HG03066 (cell line): Measurements from ENCODE around the gene AGO4.
"Not testable (repeated sequence)": the region's sequence is repeated elsewhere in the genome, so short reads cannot be mapped to it uniquely, and the experiment has no call there.

ENCODE experiments used
- ATAC-seq: cut with Tn5 transposase; IDR thresholded peaks from one replicate; pipeline ENCODE4 v1.9.1; 2021; ENCODE audit warnings: low read depth; ENCODE audit not compliant: unreplicated experiment

AGO4 gene

GRCh38 chr1:35810096-35810881 lies 2.5 kb downstream of the AGO4 start:
- ATAC-seq = no peak

DNA sequence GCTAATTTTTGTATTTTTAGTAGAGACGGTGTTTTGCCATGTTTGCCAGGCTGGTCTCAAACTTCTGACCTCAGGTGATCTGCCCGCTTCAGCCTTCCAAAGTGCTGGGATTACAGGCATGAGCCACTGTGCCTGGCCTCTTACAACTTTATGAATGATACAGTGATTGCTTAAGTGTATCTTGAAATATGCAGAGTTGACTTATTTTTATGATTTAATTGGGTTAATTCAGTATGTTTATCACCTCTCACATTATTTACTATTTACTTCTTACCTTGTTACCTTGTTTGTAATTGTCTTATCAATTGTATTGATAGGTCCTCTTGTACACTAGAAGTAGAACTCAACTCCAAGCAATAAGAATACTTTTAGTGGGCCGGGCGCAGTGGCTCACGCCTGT lies 4.9 kb downstream of the AGO4 start:
- ATAC-seq = not testable (repeated sequence)

- ATAC-seq = no peak
Measured at GRCh38 chr1:35825255-35825654, 17.4 kb downstream of the AGO4 start.

GRCh38 chr1:35832276-35832905 lies 24.6 kb downstream of the AGO4 start:
- ATAC-seq = no peak

GRCh38 chr1:35833395-35833794 lies 25.6 kb downstream of the AGO4 start:
- ATAC-seq = no peak

- no peak for ATAC-seq
Measured at GRCh38 chr1:35834218-35834617, 26.4 kb downstream of the AGO4 start.

DNA sequence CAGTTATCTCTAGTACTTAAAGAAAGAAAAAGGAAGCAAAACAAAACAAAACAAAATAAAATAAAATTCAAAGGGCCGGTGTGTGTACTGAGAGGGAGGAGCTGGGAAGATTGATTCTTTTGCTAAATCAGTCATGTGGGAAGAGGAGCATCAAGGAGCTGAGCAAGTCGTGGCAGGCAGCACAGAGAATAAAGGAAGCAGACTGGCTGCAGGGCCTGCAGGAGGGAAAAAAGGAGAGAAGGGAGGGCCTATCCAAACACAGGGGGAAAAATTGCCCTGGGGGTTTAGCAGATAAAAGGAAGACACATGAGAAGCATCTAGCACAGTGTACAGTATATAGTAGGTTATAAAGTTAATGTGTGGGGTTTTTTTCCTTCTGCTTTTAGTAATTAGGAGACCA lies 27.6 kb downstream of the AGO4 start:
- ATAC-seq = no peak

DNA sequence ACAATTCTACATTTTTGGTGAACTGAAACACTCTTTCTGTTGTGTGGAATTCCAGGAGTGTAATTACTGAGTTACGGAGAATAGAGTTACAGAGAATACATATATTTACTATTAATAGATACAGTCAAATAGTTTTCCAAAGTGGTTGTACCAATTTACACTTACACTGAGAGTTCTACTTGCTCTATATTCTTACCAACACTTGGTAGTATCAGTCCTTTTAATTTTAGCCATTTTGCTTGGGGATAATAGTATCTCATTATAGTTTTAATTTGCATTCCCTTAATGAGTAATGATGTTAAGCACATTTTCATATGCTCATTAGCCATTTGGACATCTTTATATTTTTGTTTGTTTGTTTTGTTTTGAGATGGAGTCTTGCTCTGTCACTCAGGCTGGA lies 28.9 kb downstream of the AGO4 start:
- no peak for ATAC-seq

DNA sequence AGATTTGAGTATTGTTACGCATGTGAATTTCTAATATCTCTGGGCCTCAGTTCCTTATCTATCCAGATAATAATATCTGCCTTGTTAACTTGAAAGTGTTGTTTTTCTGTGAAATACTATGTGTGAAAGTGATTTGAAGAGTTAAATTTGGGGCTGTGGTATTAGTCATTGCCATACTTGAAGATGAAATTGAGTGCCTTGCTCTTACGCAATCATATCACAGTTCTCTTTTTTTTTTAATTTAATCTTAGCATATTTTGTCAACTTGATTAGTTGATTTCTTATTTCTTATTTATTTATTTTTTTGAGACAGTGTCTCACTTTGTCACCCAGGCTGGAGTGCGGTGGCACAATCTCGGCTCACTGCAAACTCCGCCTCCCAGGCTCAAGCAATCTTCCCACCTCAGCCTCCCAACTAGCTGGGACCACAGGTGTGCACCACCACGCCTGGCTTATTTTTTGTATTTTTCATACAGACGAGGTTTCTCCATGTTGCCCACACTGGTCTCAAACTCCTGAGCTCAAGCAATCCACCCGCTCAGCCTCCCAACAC lies 31.0 kb downstream of the AGO4 start:
- no peak for ATAC-seq

DNA sequence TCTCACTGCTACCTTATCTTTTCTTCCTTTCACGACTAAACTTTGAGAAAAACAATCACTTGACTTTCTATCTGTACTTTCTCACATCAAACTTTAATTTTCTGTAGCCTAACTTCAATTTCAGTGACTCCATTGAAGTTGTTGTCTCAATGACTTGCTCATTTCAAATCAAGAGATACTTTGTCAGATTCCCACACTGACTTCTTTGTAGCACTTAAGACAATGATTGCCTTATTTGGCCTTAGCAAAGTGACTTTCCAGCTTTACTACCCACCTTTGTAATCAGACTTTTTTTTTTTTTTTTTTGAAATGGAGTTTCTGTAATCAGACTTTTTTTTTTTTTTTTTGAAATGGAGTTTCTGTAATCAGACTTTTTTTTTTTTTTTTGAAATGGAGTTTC lies 37.0 kb downstream of the AGO4 start:
- no peak for ATAC-seq

DNA sequence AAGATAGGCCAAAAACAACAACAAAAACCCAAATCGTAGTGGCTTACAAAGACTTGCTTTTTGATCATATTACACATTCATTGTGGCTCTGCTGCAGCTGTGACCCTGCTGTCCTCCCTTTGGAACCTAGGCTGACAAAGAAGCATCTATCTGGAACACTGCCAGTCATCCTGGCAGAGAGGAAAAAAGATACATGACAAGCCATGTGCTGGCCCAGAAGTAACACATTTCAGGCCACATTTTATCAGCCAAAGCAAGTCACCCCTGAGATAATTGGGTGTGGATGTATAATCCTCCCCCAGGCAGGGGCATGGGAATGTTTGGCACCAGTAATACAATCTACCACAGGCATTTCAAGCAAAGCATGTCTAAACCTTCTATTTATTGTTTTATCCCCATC lies 38.0 kb downstream of the AGO4 start:
- no peak for ATAC-seq

DNA sequence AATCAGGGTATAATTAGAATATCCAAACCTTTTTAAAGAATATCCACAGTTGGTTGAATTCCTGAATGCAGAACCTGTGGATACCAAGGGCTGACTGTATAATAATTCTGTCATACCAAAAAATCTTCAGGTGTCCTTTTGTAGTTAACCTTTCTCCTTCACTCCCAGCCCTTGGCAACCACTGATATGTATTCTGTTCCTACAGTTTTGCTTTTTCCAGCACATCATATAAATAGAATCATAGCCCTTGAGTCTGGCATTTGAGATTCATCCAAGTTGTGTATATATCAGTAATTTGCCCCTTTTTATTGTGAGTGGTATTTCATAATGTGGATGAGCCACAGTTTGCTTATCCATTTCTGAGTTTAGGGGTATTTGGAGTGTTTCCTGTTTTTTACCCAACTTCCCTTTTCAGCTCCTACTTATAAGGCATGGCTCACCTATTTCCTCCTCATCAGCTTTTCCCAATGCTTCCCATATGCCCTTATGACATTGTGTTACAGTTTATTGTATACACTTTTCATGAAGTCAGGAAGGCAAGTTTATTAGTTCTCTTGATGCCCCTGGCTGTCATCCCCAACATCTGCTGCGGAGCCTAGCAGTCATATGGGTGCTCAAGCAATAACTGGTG lies 40.2 kb downstream of the AGO4 start:
- no peak for ATAC-seq

GRCh38 chr1:35850051-35850450 lies 42.2 kb downstream of the AGO4 start:
- no peak for ATAC-seq

- ATAC-seq = no peak
Measured at GRCh38 chr1:35850716-35851115, 42.9 kb downstream of the AGO4 start.

DNA sequence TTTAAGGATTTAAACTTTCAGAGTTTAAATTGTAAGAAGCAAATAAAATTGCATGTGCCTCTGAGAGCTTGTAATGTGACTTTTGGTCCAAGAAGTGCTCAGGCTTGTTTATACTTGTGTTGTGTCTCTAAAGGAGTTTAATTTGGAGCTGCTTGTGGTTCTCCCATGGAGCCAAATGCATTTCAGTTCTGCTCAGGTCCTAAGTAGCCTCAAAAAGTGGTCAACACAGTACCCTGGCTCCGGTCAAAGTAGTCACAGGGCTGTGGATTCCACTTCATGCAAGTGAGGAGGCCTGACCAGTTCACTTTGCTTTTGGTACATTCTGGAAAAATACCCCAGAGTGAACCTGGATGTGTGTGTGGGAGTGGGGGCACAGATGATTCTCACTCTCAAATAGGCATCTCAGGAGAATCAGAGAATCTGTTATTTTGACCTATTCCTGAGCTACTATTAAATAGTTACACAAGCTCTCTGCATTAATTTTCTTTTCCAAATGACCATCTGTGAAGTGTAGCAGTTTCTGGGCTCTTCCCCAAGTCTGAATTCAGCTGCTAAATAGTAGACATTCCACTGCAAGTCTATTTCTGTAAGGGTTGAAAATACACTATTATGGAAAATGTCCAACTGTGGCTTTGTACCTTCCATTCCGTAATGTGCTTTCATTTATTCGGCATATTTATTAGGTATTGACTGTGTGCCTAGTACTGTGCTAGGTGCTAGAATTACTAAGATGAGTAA lies 43.5 kb downstream of the AGO4 start:
- no peak for ATAC-seq

GRCh38 chr1:35852241-35852640 lies 44.4 kb downstream of the AGO4 start:
- ATAC-seq = no peak

GRCh38 chr1:35854989-35855700 lies 47.3 kb downstream of the AGO4 start:
- no peak for ATAC-seq

GRCh38 chr1:35856964-35857363 lies 49.1 kb downstream of the AGO4 start:
- no peak for ATAC-seq

GRCh38 chr1:35857830-35858229 lies 50.0 kb downstream of the AGO4 start:
- ATAC-seq = no peak

DNA sequence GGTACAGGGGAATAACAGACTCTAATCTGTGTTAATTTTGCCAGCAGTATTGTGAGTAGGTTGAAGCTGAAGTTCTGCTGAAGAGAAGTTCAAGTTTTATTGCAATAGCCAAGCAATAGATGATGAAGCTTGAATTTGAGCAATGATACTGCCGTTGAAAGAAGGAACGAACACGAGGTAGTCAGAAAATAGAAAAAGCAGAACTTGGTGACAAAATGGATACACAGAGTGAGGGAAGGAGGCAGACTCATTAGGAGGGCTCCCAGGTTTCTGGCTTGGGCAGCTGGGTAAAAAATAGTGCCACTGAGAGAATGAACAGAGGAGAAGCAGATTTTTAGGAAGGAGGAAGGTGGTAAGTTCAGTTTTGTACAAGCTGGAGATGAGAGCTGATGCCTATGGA lies 52.9 kb downstream of the AGO4 start:
- ATAC-seq = no peak
